ENCODE results near the gene CNTN2. TPM values are rescaled to one million over a fixed set of nuclear protein-coding genes. Genes with fewer than 3 reads are reported as not detected.

CNTN2 gene
- total RNA-seq, 4 donors from 2014 or later: 2.7 to 18.3 (median 6.0) TPM

- TF ChIP-seq CTCF (IDR thresholded peaks at IDR 0.05): no peak
- no peak overlapping the region for H3K4me3 ChIP-seq (ENCODE audit: low read depth, poor library complexity, severe bottlenecking)
- WGBS, 2 donors: 16 to 35% methylated on average over 6 of the region's 6 CpGs
- DNase-seq (ENCODE audit: low spot score in 2 of 2): no peak
- intact Hi-C loops (cut with DNase I; ENCODE audit: low total_unique reads): no loop called here
Observed at GRCh38 chr1:205013683-205014367, 29.2 kb upstream of the CNTN2 start.

GRCh38 chr1:205014783-205015182 lies 28.2 kb upstream of the CNTN2 start:
- 76 to 81% methylated on average over 10 of the region's 10 CpGs for WGBS, 2 donors
- no peak for TF ChIP-seq POLR2A (IDR thresholded peaks at IDR 0.05)
- TF ChIP-seq CTCF (IDR thresholded peaks at IDR 0.05): no peak
- intact Hi-C loops (cut with DNase I; ENCODE audit: low total_unique reads): no loop called here
- no peak overlapping the region for H3K4me3 ChIP-seq (ENCODE audit: low read depth, poor library complexity, severe bottlenecking)
- no peak for DNase-seq (ENCODE audit: low spot score in 2 of 2)

GRCh38 chr1:205015241-205015640 lies 27.8 kb upstream of the CNTN2 start:
- no peak for TF ChIP-seq CTCF (IDR thresholded peaks at IDR 0.05)
- no peak for TF ChIP-seq POLR2A (IDR thresholded peaks at IDR 0.05)
- no peak for DNase-seq (ENCODE audit: low spot score in 2 of 2)
- intact Hi-C loops (cut with DNase I; ENCODE audit: low total_unique reads): no loop called here
- H3K4me3 ChIP-seq (ENCODE audit: low read depth, poor library complexity, severe bottlenecking): no peak overlapping the region
- 76 to 90% methylated on average over 7 to 9 of the region's 9 CpGs for WGBS, 2 donors

GRCh38 chr1:205016075-205016474 lies 26.9 kb upstream of the CNTN2 start:
- no peak for DNase-seq (ENCODE audit: low spot score in 2 of 2)
- no peak for TF ChIP-seq CTCF (IDR thresholded peaks at IDR 0.05)
- no peak for TF ChIP-seq POLR2A (IDR thresholded peaks at IDR 0.05)
- intact Hi-C loops (cut with DNase I; ENCODE audit: low total_unique reads): no loop called here
- 94 to 96% methylated on average over 9 of the region's 9 CpGs for WGBS, 2 donors
- H3K4me3 ChIP-seq (ENCODE audit: low read depth, poor library complexity, severe bottlenecking): no peak overlapping the region

- H3K4me3 ChIP-seq (ENCODE audit: low read depth, poor library complexity, severe bottlenecking): no peak overlapping the region
- intact Hi-C loops (cut with DNase I; ENCODE audit: low total_unique reads): no loop called here
- 91 to 93% methylated on average over 13 of the region's 13 CpGs for WGBS, 2 donors
- no peak for TF ChIP-seq POLR2A (IDR thresholded peaks at IDR 0.05)
- TF ChIP-seq CTCF (IDR thresholded peaks at IDR 0.05): no peak
- DNase-seq (ENCODE audit: low spot score in 2 of 2): no peak
Observed at GRCh38 chr1:205016584-205016983, 26.4 kb upstream of the CNTN2 start.

- DNase-seq (ENCODE audit: low spot score in 2 of 2): no peak
- TF ChIP-seq POLR2A (IDR thresholded peaks at IDR 0.05) (no peak), CTCF (IDR thresholded peaks at IDR 0.05) (no peak)
- H3K4me3 ChIP-seq (ENCODE audit: low read depth, poor library complexity, severe bottlenecking): no peak overlapping the region
- intact Hi-C loops (cut with DNase I; ENCODE audit: low total_unique reads): no loop called here
- 82 to 87% methylated on average over 6 of the region's 6 CpGs for WGBS, 2 donors
Observed at GRCh38 chr1:205017001-205017400, 26.0 kb upstream of the CNTN2 start.
